ENCODE measurements around the gene ARHGEF33. TPM values are rescaled to one million over a fixed set of nuclear protein-coding genes. Genes with fewer than 3 reads are reported as not detected.

The ARHGEF33 gene
- total and polyA plus RNA-seq, 2 donors from 2014 or later, result 2.3 to 2.4 TPM

DNA sequence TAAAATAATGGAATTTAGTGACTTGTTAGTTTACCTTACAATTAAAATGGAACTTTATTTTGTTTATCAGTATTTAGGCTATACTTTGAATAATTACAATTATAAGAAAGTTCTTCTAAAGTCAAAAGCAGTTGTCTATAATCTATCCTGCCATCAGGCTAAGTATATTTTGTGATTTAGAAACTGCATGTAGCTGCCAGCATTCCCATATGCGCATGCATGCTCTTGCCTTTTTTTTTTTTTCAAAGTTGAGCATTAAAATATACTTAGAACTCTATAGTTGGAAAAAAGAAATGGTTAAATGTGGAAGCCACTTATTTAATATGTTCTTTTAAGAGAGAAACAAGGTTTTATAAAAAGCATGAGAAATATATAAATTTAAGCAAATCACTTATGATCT is 99.0 kb downstream of the ARHGEF33 start:
- no peaks in the 10 kb centered on the region for H3K27me3 ChIP-seq (ENCODE audit: control insufficient read depth, insufficient read depth, low read length)
- no peak for DNase-seq
- H3K4me1 ChIP-seq (ENCODE audit: control insufficient read depth in 2 of 3, insufficient read depth in 2 of 3, low read depth in 1 of 3, low read length in 3 of 3), result no peaks in the 10 kb centered on the region
- H3K36me3 ChIP-seq (ENCODE audit: control insufficient read depth in 2 of 3, insufficient read depth in 3 of 3, low read length in 3 of 3), result peaks cover 2 to 14% (median 12%) of the 10 kb centered on the region in 3 donors
- no peak overlapping the region for H3K4me3 ChIP-seq (ENCODE audit: low read length in 3 of 3)
- H3K27ac ChIP-seq (ENCODE audit: low read depth in 2 of 2, low read length in 2 of 2), result no peak overlapping the region
- no peak overlapping the region for H3K9ac ChIP-seq (ENCODE audit: low read length in 3 of 3)
- TF ChIP-seq, protein P1, sequence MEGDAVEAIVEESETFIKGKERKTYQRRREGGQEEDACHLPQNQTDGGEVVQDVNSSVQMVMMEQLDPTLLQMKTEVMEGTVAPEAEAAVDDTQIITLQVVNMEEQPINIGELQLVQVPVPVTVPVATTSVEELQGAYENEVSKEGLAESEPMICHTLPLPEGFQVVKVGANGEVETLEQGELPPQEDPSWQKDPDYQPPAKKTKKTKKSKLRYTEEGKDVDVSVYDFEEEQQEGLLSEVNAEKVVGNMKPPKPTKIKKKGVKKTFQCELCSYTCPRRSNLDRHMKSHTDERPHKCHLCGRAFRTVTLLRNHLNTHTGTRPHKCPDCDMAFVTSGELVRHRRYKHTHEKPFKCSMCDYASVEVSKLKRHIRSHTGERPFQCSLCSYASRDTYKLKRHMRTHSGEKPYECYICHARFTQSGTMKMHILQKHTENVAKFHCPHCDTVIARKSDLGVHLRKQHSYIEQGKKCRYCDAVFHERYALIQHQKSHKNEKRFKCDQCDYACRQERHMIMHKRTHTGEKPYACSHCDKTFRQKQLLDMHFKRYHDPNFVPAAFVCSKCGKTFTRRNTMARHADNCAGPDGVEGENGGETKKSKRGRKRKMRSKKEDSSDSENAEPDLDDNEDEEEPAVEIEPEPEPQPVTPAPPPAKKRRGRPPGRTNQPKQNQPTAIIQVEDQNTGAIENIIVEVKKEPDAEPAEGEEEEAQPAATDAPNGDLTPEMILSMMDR (IDR thresholded peaks at IDR 0.05; ENCODE audit: borderline replicate concordance, extremely low read depth, insufficient read depth), result no peak
- intact Hi-C loops (cut with DNase I), result no loop called here
- no peaks in the 10 kb centered on the region for H3K9me3 ChIP-seq (ENCODE audit: control insufficient read depth in 2 of 3, insufficient read depth in 1 of 3, low read length in 3 of 3)
- no peak for FAIRE-seq

DNA sequence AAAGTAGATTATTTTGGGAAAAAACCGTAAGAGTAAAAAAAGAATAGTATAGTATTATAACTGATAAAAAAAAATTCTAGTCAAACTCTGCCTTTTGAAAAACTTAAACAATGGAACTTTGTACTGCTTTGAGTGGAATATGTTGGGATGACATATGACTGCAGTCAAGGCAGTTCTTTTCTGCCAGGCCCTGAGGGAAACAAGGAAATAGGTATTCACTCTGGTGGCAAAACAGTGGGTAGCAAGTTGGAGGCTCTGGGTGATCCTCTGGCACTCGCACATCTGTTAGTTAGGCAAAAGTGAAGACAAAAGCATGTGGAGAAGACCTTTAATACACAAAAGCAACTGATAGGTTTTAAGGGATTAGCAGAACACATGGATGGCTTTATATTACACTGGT is 102.2 kb downstream of the ARHGEF33 start:
- Histone ChIP-seq H3K4me3 (ENCODE audit: low read length in 3 of 3) (no peak overlapping the region), H3K9ac (ENCODE audit: low read length in 3 of 3) (no peak overlapping the region), H3K9me3 (ENCODE audit: control insufficient read depth in 2 of 3, insufficient read depth in 1 of 3, low read length in 3 of 3) (no peaks in the 10 kb centered on the region), H3K27ac (ENCODE audit: low read depth in 2 of 2, low read length in 2 of 2) (no peak overlapping the region), H3K4me1 (ENCODE audit: control insufficient read depth in 2 of 3, insufficient read depth in 2 of 3, low read depth in 1 of 3, low read length in 3 of 3) (no peaks in the 10 kb centered on the region), H3K27me3 (ENCODE audit: control insufficient read depth, insufficient read depth, low read length) (no peaks in the 10 kb centered on the region), H3K36me3 (ENCODE audit: control insufficient read depth in 2 of 3, insufficient read depth in 3 of 3, low read length in 3 of 3) (peaks cover 3 to 16% (median 8%) of the 10 kb centered on the region in 3 donors)
- intact Hi-C loops (cut with DNase I), result no loop called here
- no peak for DNase-seq
- TF ChIP-seq, protein P1 (IDR thresholded peaks at IDR 0.05; ENCODE audit: borderline replicate concordance, extremely low read depth, insufficient read depth), result no peak
- no peak for FAIRE-seq

DNA sequence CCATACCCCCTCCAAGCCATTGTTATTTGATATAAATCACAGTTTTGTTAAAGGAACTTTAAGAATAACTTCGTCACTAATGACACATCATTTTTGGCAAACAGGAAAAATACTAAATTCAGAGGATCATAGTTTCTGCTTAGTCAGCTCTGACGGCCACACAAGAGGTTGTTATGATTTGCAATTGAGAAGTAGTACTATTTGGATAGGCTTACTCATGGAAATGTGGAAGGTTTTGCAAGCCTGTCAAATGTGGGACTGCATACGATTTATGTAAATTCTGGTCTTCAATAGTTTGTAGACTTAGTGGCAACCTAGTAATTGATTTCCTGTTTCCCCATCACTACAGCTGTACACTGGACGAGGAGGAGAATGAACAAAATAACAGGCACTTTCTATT is 108.1 kb downstream of the ARHGEF33 start:
- Histone ChIP-seq H3K9me3 (ENCODE audit: control insufficient read depth in 2 of 3, insufficient read depth in 1 of 3, low read length in 3 of 3) (no peaks in the 10 kb centered on the region), H3K4me3 (ENCODE audit: low read length in 3 of 3) (no peak overlapping the region), H3K4me1 (ENCODE audit: control insufficient read depth in 2 of 3, insufficient read depth in 2 of 3, low read depth in 1 of 3, low read length in 3 of 3) (no peaks in the 10 kb centered on the region), H3K27ac (ENCODE audit: low read depth in 2 of 2, low read length in 2 of 2) (no peak overlapping the region), H3K9ac (ENCODE audit: low read length in 3 of 3) (no peak overlapping the region), H3K27me3 (ENCODE audit: control insufficient read depth, insufficient read depth, low read length) (no peaks in the 10 kb centered on the region), H3K36me3 (ENCODE audit: control insufficient read depth in 2 of 3, insufficient read depth in 3 of 3, low read length in 3 of 3) (peaks cover 3 to 43% (median 27%) of the 10 kb centered on the region in 3 donors)
- DNase-seq, result peak in 1 of 5 donors; percentile 16
- FAIRE-seq, result no peak
- TF ChIP-seq, protein P1 (IDR thresholded peaks at IDR 0.05; ENCODE audit: borderline replicate concordance, extremely low read depth, insufficient read depth), result no peak
- intact Hi-C loops (cut with DNase I), result no loop called here

DNA sequence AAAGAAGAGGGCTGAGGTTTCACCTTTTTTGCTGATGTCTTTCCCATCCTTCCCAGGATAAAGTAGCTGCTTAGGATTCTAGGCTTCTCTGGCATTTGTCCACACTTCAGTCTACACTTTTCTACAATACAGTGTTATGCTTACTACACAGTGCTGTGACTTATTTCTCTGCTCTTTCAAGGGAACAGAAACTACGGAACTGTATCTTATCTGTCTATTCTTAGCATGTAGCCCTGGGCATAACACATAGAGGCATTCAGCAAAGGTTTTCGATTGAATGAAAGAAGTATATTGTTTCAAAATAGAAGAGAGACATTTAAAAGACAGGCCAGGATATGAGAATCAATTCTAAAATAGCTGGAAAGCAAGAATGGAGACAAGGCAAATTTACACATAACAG is 110.9 kb downstream of the ARHGEF33 start:
- no peak overlapping the region for H3K27ac ChIP-seq (ENCODE audit: low read depth in 2 of 2, low read length in 2 of 2)
- intact Hi-C loops (cut with DNase I), result no loop called here

More for the DNA sequence above, 110.9 kb downstream of the ARHGEF33 start:
- FAIRE-seq (no peak), DNase-seq (no peak)
- Histone ChIP-seq H3K9me3 (ENCODE audit: control insufficient read depth in 2 of 3, insufficient read depth in 1 of 3, low read length in 3 of 3) (no peaks in the 10 kb centered on the region), H3K27me3 (ENCODE audit: control insufficient read depth, insufficient read depth, low read length) (no peaks in the 10 kb centered on the region), H3K36me3 (ENCODE audit: control insufficient read depth in 2 of 3, insufficient read depth in 3 of 3, low read length in 3 of 3) (peaks cover 0 to 40% (median 26%) of the 10 kb centered on the region in 3 donors), H3K4me3 (ENCODE audit: low read length in 3 of 3) (no peak overlapping the region), H3K4me1 (ENCODE audit: control insufficient read depth in 2 of 3, insufficient read depth in 2 of 3, low read depth in 1 of 3, low read length in 3 of 3) (no peaks in the 10 kb centered on the region), H3K9ac (ENCODE audit: low read length in 3 of 3) (no peak overlapping the region)
- TF ChIP-seq, protein P1 (IDR thresholded peaks at IDR 0.05; ENCODE audit: borderline replicate concordance, extremely low read depth, insufficient read depth), result no peak
